Spleen (tissue), 13 donors: ENCODE data around the gene CCZ1. TPM values are rescaled to one million over a fixed set of nuclear protein-coding genes. Genes with fewer than 3 reads are reported as not detected.
"Not testable (repeated sequence)": the region's sequence is repeated elsewhere in the genome, so short reads cannot be mapped to it uniquely, and the experiment has no call there.

Experiments
- DNase-seq: peaks from one replicate; pipeline ENCODE4 v3.0.0-alpha.2; 2020
- H3K27ac ChIP-seq, 8 donors: fragments of 200-600 bp; sonication (generic) in 7 of 8; 1 replicate in 4 of 8; 2 replicates in 4 of 8; pipeline versions ENCODE4 v1.5.0 to v1.8.0; 2016 to 2021; ENCODE audit warnings: inconsistent platforms in 4 of 8, mild to moderate bottlenecking in 4 of 8, moderate library complexity in 1 of 8
- H3K27me3 ChIP-seq, 7 donors: fragments of 200-600 bp; sonication (generic) in 6 of 7; replicated peaks in 1 of 7; 1 replicate in 4 of 7; 2 replicates in 3 of 7; pipeline versions ENCODE4 v1.5.0 to v1.8.0; 2016 to 2021; ENCODE audit warnings: inconsistent platforms in 3 of 7, mild to moderate bottlenecking in 1 of 7
- H3K36me3 ChIP-seq, 6 donors: fragments of 200-600 bp; sonication (generic) in 5 of 6; 1 replicate in 4 of 6; 2 replicates in 2 of 6; pipeline versions ENCODE4 v1.5.0 to v1.8.0; 2016 to 2021; ENCODE audit warnings: inconsistent platforms in 2 of 6
- H3K4me1 ChIP-seq, 6 donors: fragments of 200-600 bp; sonication (generic) in 5 of 6; 1 replicate in 3 of 6; 2 replicates in 3 of 6; pipeline versions ENCODE4 v1.5.0 to v1.8.0; 2016 to 2021; ENCODE audit warnings: inconsistent platforms in 3 of 6
- H3K4me3 ChIP-seq, 8 donors: fragments of 200-600 bp; sonication (generic) in 7 of 8; 1 replicate in 4 of 8; 2 replicates in 4 of 8; pipeline versions ENCODE4 v1.5.0 to v1.8.0; 2016 to 2021; ENCODE audit warnings: inconsistent platforms in 4 of 8, mild to moderate bottlenecking in 4 of 8, moderate library complexity in 2 of 8
- H3K9me3 ChIP-seq, 8 donors: fragments of 200-600 bp; sonication (generic) in 7 of 8; 1 replicate in 4 of 8; 2 replicates in 4 of 8; pipeline versions ENCODE4 v1.5.0 to v1.8.0; 2016 to 2021; ENCODE audit warnings: inconsistent platforms in 4 of 8
- POLR2A ChIP-seq, 3 donors: fragments of 450-650 bp; IDR thresholded peaks; one replicate each; pipeline ENCODE4 v1.5.1; 2017; ENCODE audit warnings: antibody characterized with exemption in 3 of 3, mild to moderate bottlenecking in 1 of 3
- POLR2AphosphoS5 ChIP-seq, 3 donors: sonication (generic); formaldehyde crosslinking; IDR thresholded peaks; one replicate each; pipeline ENCODE4 v1.5.1; 2017; ENCODE audit warnings: antibody characterized with exemption in 3 of 3
- WGBS, 5 donors: extraction: QIAGEN DNeasy Blood & Tissue Kit in 3 of 5; methylation state at CpG; one replicate each; pipeline versions ENCODE4 v1.1.5 to v1.1.7; 2013 to 2018; 5-methylcytosine and 5-hydroxymethylcytosine counted together
- intact Hi-C: fragments of 100-400 bp; cut with DNase I; formaldehyde crosslinking; loops from one replicate; pipeline ENCODE4 v1.15.0; 2023; ENCODE audit warnings: low total_unique reads
- long read RNA-seq, 2 donors: transcript quantifications; one replicate each; lab custom pipeline, GENCODE V29; 2026
- polyA plus RNA-seq, 3 donors: library from polyadenylated mRNA; stranded (reverse); fragments of 200-250 nt; gene quantifications; one replicate each; pipeline ENCODE4 v1.2.1, GENCODE V29; 2013
- total RNA-seq, 7 donors: library from RNA; depleted of rRNA in 3 of 7; stranded (reverse); fragments of >200 nt in 3 of 7; fragmentation: NEBNext Ultra II Directional in 4 of 7; extraction: Animal tissue kit (Norgen Biotek cat#: 25700) in 4 of 7; gene quantifications; one replicate each; pipeline versions ENCODE4 v1.1.0 to v1.2.1, GENCODE V29; 2016 to 2021
- TF ChIP-seq, protein P1 (sequence below), 11 experiments: fragments of 200-600 bp in 7 of 11; fragments of 450-650 bp in 4 of 11; sonication (generic) in 4 of 11; IDR thresholded peaks in 8 of 11; conservative IDR thresholded peaks in 3 of 11; 1 replicate in 7 of 11; 2 replicates in 4 of 11; pipeline versions ENCODE4 v1.4.0 to v1.8.0; 2016 to 2021; ENCODE audit warnings: antibody characterized with exemption in 11 of 11, inconsistent platforms in 4 of 11, mild to moderate bottlenecking in 1 of 11
- donor health status: healthy with polysubstance abuse.
- donor health status: DM: no; HTN: no; CAD: no; lungs with moderate emphysema.
- donor health status: DM: no; HTN: no; CAD: no.
- donor health status: Bipolar disorder and iron deficiency.
- donor health status: healthy.
- donor health status: DM: no; HTN: no; CAD: no.
- donor health status: DM: yes; HTN: yes; CAD: no.

Gene CCZ1
- total RNA-seq = 10 to 100 TPM; 43.5 to 78.0 (median 65.9) TPM
- polyA plus RNA-seq = 10 to 100 TPM; 31.6 to 61.0 (median 37.4) TPM
- long read RNA-seq, donor 1, transcript CCZ1-201 (15 exons, 1,802 nt) = major isoform, 14 of 15 reads
- long read RNA-seq, donor 1, partial matches to known transcripts = 0 of 15 reads
- long read RNA-seq, donor 1, other reads (novel, unspliced or antisense) = 0 of 15 reads
- long read RNA-seq, donor 2, transcript CCZ1-201 (15 exons, 1,802 nt) = major isoform, 16 of 23 reads
- long read RNA-seq, donor 2, partial matches to known transcripts = 0 of 23 reads
- long read RNA-seq, donor 2, other reads (novel, unspliced or antisense) = 0 of 23 reads

DNA sequence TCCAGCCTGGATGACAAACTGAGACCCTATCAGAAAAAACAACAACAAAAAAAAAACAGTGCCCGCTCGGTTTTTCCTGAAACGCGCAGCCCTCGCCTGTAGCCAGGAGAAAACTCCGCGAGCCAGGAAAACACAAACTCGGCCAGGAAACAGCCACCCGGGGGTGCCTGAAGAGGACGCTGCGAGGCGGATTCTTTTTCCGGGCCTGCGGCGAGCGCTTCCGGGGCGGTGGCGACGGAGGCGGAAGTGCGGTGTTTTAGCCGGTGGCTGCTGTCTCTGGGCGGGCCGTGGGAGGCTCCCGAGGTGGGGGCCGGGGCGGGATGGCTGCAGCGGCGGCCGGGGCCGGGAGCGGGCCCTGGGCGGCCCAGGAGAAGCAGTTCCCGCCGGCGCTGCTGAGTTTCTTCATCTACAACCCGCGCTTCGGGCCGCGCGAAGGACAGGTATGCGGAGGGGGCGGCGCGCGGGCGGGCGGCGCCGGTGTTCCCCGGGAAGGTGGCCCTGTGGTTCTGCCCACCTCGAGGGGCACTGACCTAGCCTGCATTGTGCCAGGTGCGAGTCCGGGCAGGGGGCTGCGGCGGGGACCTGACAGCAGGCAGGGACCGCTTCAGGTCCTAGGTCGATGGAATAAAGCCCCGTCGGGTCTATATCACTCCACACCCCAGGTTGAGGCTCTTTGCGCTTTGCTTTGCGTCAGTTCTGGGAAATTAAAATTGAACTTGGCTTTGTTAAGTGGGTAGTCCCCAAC, at the start of gene CCZ1:
Gene CCZ1 (plus strand): TSS at position 254 of the 745 bp plus-strand sequence. CDS start 67 bp downstream, at position 321.
- H3K9me3 ChIP-seq, H3K27me3 ChIP-seq, H3K4me1 ChIP-seq, intact Hi-C loops: not testable (repeated sequence)
- H3K4me3 ChIP-seq = peak within 1 kb of the TSS; percentile 28 to 67 (median 40)
- H3K36me3 ChIP-seq = peaks cover 0 to 23% (median 8%) of the 10 kb centered on the region in 6 donors
- peak; percentile 96 for DNase-seq
- peak within 1 kb of the TSS in 7 of 8 donors; percentile 66 to 85 (median 79) for H3K27ac ChIP-seq
- TF ChIP-seq POLR2AphosphoS5 (IDR thresholded peaks at IDR 0.05) = peak; percentile 62 to 79 (median 74)
- TF ChIP-seq, protein P1, sequence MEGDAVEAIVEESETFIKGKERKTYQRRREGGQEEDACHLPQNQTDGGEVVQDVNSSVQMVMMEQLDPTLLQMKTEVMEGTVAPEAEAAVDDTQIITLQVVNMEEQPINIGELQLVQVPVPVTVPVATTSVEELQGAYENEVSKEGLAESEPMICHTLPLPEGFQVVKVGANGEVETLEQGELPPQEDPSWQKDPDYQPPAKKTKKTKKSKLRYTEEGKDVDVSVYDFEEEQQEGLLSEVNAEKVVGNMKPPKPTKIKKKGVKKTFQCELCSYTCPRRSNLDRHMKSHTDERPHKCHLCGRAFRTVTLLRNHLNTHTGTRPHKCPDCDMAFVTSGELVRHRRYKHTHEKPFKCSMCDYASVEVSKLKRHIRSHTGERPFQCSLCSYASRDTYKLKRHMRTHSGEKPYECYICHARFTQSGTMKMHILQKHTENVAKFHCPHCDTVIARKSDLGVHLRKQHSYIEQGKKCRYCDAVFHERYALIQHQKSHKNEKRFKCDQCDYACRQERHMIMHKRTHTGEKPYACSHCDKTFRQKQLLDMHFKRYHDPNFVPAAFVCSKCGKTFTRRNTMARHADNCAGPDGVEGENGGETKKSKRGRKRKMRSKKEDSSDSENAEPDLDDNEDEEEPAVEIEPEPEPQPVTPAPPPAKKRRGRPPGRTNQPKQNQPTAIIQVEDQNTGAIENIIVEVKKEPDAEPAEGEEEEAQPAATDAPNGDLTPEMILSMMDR (IDR thresholded peaks at IDR 0.05 in 8 of 11, conservative IDR thresholded peaks at IDR 0.05 in 3 of 11) = peak in 5 of 11 experiments; percentile 12 to 31 (median 19)
- WGBS, 5 donors = 0 to 1% (median 0%) methylated on average over 10 to 23 of the region's 64 CpGs; no CpG with 5 or more reads in 1 of the 5 donors

DNA sequence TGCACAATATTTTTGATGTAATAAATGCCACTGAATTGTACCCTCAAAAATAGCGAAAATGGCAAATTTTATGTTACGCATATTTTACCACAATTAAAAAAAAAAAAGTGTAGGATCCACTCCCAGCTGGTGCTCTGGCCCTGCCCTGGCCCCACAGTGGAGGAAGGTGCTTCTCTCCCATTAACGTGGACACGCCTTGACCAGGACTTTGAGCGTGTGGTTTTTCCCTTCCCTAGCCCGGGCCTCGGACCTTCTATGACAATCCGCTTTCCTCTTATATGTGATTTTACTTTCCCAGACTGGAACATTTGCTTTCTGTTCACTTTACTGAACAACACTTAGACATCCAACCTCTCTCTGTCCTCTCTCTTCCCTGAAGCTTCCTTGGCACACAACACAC, 47.6 kb upstream of the CCZ1 start:
- no peak for DNase-seq
- Histone ChIP-seq H3K9me3 (no peaks in the 10 kb centered on the region), H3K4me3 (no peak overlapping the region), H3K27ac (no peak overlapping the region), H3K36me3 (peaks cover 0 to 50% (median 0%) of the 10 kb centered on the region in 6 donors), H3K27me3 (no peaks in the 10 kb centered on the region), H3K4me1 (peaks cover 0 to 2% (median 0%) of the 10 kb centered on the region in 6 donors)
- TF ChIP-seq POLR2A (IDR thresholded peaks at IDR 0.05) (no peak), POLR2AphosphoS5 (IDR thresholded peaks at IDR 0.05) (no peak)
- TF ChIP-seq, protein P1 (IDR thresholded peaks at IDR 0.05 in 8 of 11, conservative IDR thresholded peaks at IDR 0.05 in 3 of 11) = no peak
- intact Hi-C loops = no loop called here
- WGBS, 5 donors = 89 to 95% (median 91%) methylated on average over 8 of the region's 8 CpGs

DNA sequence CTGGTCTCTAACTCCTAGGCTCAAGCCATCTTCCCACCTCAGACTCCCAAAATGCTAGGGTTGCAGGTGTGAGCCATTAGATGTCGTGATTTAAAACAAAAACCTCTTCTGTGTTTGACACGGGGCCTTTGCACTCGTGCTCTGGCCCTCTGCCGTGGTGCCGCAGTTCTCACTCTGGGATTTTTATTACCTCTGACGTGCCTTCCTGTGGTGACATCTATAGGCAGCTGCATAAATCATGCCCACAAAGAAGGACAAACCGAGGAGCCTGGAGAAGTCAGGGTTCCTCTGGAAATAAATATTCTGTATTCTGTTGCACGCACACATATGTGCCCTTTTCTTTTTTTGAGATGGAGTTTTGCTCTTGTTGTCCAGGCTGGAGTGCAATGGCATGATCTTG, 43.8 kb upstream of the CCZ1 start:
- no peak for TF ChIP-seq POLR2A (IDR thresholded peaks at IDR 0.05)
- TF ChIP-seq, protein P1 (IDR thresholded peaks at IDR 0.05 in 8 of 11, conservative IDR thresholded peaks at IDR 0.05 in 3 of 11) = no peak
- TF ChIP-seq POLR2AphosphoS5 (IDR thresholded peaks at IDR 0.05) = no peak
- no peak for DNase-seq
- H3K36me3 ChIP-seq = peaks cover 0 to 17% (median 0%) of the 10 kb centered on the region in 6 donors
- peaks cover 0 to 12% (median 0%) of the 10 kb centered on the region in 6 donors for H3K4me1 ChIP-seq
- intact Hi-C loops = no loop called here
- no peaks in the 10 kb centered on the region for H3K9me3 ChIP-seq
- WGBS, 5 donors = 78 to 91% (median 88%) methylated on average over 8 of the region's 8 CpGs
- H3K4me3 ChIP-seq = no peak overlapping the region
- no peaks in the 10 kb centered on the region for H3K27me3 ChIP-seq
- no peak overlapping the region for H3K27ac ChIP-seq

DNA sequence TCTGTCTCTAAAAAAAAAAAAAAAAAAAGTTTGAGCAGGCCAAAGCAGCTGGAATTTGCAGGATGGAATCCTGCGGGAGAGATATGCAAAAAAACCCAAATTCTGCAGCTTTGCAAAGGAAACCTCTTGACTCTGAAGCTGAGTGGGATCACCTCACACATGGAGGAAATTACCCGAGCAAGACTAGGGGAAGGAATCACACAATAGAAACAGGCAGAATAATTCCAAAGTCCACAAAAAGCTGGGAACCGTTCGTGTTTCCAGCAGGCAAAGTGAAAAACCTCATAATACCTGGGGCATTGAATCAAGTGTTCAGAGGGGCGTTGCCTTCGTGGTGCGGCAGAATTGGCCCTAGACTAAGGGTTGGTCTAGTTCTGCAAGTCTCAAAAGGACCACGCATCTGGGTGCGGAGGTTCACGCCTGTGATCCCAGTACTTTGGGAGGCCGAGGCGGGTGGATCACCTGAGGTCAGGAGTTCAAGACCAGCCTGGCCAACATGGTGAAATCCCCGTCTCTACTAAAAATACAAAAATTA, 41.4 kb upstream of the CCZ1 start:
- DNase-seq = peak; percentile 12
- H3K4me3 ChIP-seq, H3K36me3 ChIP-seq, H3K27me3 ChIP-seq, H3K27ac ChIP-seq, H3K9me3 ChIP-seq, intact Hi-C loops: not testable (repeated sequence)
- peaks cover 0 to 12% (median 0%) of the 10 kb centered on the region in 6 donors for H3K4me1 ChIP-seq
- WGBS, 5 donors = 73 to 87% (median 83%) methylated on average over 9 to 13 of the region's 13 CpGs

DNA sequence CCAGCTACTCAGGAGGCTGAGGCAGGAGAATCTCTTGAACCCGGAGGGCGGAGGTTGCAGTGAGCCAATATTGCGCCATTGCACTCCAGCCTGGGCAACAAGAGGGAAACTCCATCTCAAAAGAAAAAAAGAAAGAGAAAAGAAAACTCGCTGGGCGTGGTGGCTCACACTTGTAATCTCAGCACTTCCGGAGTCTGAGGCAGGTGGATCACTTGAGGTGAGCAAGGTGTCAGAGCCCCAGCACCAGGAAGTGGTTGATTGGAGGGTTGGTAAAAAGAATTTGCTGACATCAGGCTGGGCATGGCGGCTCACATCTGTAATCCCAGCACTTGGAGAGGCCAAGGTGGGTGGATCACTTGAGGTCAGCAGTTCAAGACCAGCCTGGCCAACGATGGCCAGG, 40.0 kb upstream of the CCZ1 start:
- H3K4me1 ChIP-seq = peaks cover 0 to 12% (median 0%) of the 10 kb centered on the region in 6 donors
- H3K4me3 ChIP-seq, H3K36me3 ChIP-seq, intact Hi-C loops, H3K27me3 ChIP-seq, H3K9me3 ChIP-seq: not testable (repeated sequence)
- WGBS, 5 donors = 70 to 84% (median 79%) methylated on average over 8 of the region's 8 CpGs
- DNase-seq = peak; percentile 47
- H3K27ac ChIP-seq = peak overlapping the region in 1 of 8 donors; percentile 4

DNA sequence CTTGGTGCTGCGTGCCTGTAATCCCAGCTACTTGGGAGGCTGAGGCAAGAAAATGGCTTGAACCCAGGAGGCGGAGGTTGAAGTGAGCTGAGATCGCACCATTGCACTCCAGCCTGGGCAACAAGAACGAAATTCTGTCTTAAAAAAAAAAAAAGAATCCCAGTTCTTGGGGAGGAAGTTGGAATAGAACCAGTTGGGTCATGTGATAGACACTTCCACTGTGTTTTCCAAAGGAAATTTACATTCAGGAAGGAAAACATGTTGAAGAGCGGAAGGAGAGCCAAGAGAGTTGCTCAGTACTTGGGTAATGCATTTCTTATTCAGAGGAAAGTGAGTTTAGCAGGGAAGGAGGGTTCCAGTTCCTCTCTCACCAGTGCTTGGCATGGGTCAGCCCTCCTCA, 37.3 kb upstream of the CCZ1 start:
- H3K9me3 ChIP-seq, H3K4me3 ChIP-seq, H3K4me1 ChIP-seq, H3K27me3 ChIP-seq, DNase-seq, intact Hi-C loops, H3K36me3 ChIP-seq, H3K27ac ChIP-seq: not testable (repeated sequence)
- WGBS, 5 donors = 87 to 93% (median 89%) methylated on average over 5 of the region's 5 CpGs

DNA sequence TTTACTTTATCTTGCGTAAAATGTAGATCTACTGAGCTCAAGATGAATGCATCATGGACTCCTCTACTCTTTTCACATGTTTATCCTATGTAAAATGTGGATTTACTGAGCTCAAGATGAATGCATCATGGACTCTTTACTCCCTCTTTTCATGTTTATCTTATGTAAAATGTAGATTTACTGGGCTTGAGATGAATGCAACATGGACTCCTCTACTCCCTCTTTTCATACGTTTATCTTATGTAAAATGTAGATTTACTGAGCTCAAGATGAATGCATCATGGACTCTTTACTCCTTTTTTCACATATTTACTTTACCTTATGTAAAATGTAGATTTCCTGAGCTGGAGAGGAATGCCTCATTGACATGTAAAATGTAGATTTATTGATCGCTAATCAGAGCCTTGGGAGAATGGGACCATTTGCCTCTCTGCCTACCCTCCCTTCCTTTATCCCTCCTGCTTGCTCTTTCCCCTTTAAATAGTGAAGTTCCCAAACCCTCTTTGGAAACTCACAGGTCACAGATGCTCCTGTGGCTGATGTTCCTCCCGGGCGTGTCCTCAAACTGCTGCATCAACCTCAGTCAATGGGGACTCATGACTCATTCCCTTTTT, 35.7 kb upstream of the CCZ1 start:
- H3K4me3 ChIP-seq, H3K4me1 ChIP-seq, intact Hi-C loops, H3K36me3 ChIP-seq, H3K27ac ChIP-seq, H3K27me3 ChIP-seq, DNase-seq, H3K9me3 ChIP-seq: not testable (repeated sequence)
- WGBS, 5 donors = 88 to 95% (median 90%) methylated on average over 5 of the region's 5 CpGs
